D341Med (cell line): Measurements from ENCODE around the gene SNUPN.
"Not testable (repeated sequence)": the region's sequence is repeated elsewhere in the genome, so short reads cannot be mapped to it uniquely, and the experiment has no call there.

ENCODE experiments used
- DNase-seq: peaks from one replicate; pipeline ENCODE4 v3.0.0; 2012; ENCODE audit warnings: low spot score

SNUPN gene

GRCh38 chr15:75583701-75584100 lies 41.8 kb downstream of the SNUPN start:
- no peak for DNase-seq

- DNase-seq: not testable (repeated sequence)
Observed at GRCh38 chr15:75582943-75583342, 42.6 kb downstream of the SNUPN start.

GRCh38 chr15:75578948-75579920 lies 46.3 kb downstream of the SNUPN start, which contains the start of gene PTPN9:
Gene PTPN9 (minus strand): TSS chr15:75579315. CDS start chr15:75578776, 539 bp downstream.
- DNase-seq: peak; percentile 89

GRCh38 chr15:75578173-75578947 lies 47.2 kb downstream of the SNUPN start:
- DNase-seq: peak; percentile 74

- no peak for DNase-seq
Observed at GRCh38 chr15:75577401-75578172, 47.9 kb downstream of the SNUPN start.

- no peak for DNase-seq
Observed at GRCh38 chr15:75573648-75574384, 51.7 kb downstream of the SNUPN start.

GRCh38 chr15:75570126-75570845 lies 55.2 kb downstream of the SNUPN start:
- no peak for DNase-seq

- no peak for DNase-seq
Observed at GRCh38 chr15:75565062-75565970, 60.2 kb downstream of the SNUPN start.

- DNase-seq: no peak
Observed at GRCh38 chr15:75561888-75562287, 63.6 kb downstream of the SNUPN start.

GRCh38 chr15:75559360-75559759 lies 66.2 kb downstream of the SNUPN start:
- DNase-seq: not testable (repeated sequence)

GRCh38 chr15:75558955-75559354 lies 66.6 kb downstream of the SNUPN start:
- DNase-seq: not testable (repeated sequence)

GRCh38 chr15:75554717-75555116 lies 70.8 kb downstream of the SNUPN start:
- DNase-seq: no peak

GRCh38 chr15:75553659-75554058 lies 71.9 kb downstream of the SNUPN start:
- no peak for DNase-seq

- no peak for DNase-seq
Observed at GRCh38 chr15:75551091-75551490, 74.4 kb downstream of the SNUPN start.
